HEK293T (cell line): ENCODE results near the gene CHCHD3.

Experiments
- ARNT ChIP-seq: fragments of 450-650 bp; IDR thresholded peaks from 2 replicates; pipeline ENCODE4 v1.6.1; 2017; ENCODE audit warnings: mild to moderate bottlenecking
- BHLHE40 ChIP-seq: fragments of 450-650 bp; IDR thresholded peaks from 2 replicates; pipeline ENCODE4 v1.6.1; 2016; ENCODE audit warnings: mild to moderate bottlenecking, moderate library complexity, borderline replicate concordance
- CTBP1 ChIP-seq: fragments of 450-650 bp; IDR thresholded peaks from 2 replicates; pipeline ENCODE4 v1.6.1; 2016; ENCODE audit warnings: borderline replicate concordance
- ELF4 ChIP-seq: fragments of 450-650 bp; IDR thresholded peaks from 2 replicates; pipeline ENCODE4 v1.6.1; 2017; ENCODE audit warnings: antibody characterized with exemption
- FOXM1 ChIP-seq: fragments of 450-650 bp; IDR thresholded peaks from 2 replicates; pipeline ENCODE4 v1.6.1; 2017; ENCODE audit warnings: mild to moderate bottlenecking, borderline replicate concordance
- HDGF ChIP-seq: fragments of 450-650 bp; IDR thresholded peaks from 2 replicates; pipeline ENCODE4 v1.6.1; 2017; ENCODE audit warnings: antibody characterized with exemption, borderline replicate concordance
- L3MBTL2 ChIP-seq: fragments of 450-650 bp; conservative IDR thresholded peaks from 2 replicates; pipeline ENCODE4 v1.6.1; 2016; ENCODE audit warnings: mild to moderate bottlenecking
- NFRKB ChIP-seq: fragments of 450-650 bp; IDR thresholded peaks from 2 replicates; pipeline ENCODE4 v1.6.1; 2016; ENCODE audit warnings: mild to moderate bottlenecking, moderate library complexity
- SP1 ChIP-seq: fragments of 450-650 bp; IDR thresholded peaks from 2 replicates; pipeline ENCODE4 v1.6.1; 2017
- SUZ12 ChIP-seq: fragments of 450-650 bp; IDR thresholded peaks from 2 replicates; pipeline ENCODE4 v1.6.1; 2016; ENCODE audit warnings: mild to moderate bottlenecking
- TARDBP ChIP-seq: fragments of 450-650 bp; IDR thresholded peaks from 2 replicates; pipeline ENCODE4 v1.6.1; 2016
- ZNF384 ChIP-seq: fragments of 450-650 bp; IDR thresholded peaks from 2 replicates; pipeline ENCODE4 v1.6.1; 2016

DNA sequence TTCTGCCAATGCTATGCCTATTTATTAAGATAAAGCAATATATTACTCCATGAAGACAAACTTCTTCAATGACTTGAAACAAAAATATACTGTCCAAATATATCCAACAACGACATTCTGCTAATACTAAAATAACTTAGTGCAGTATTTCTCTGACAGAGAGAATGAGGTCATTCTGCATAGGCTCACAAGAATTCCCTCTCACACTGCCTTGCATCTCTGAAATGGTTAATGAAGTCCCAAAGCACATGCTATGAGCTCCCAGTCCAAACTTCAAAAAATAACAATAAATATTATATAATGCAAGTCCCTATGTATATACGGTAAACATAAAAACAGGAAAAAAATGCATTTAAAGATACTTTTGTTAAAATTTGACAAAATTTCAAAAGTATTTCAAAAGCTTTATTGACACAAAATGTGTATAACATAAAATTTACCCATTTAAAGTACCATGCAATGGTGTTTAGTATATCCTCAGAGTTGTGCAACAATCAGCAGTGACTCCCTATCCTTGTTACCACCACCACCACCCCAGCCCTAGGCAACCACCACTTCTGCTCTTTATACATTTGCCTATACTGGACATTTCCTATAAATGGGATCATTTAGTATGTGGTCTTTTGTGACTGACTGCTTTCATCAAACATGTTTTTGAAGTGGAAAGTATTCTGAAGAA is 27.6 kb downstream of the CHCHD3 start:
- TF ChIP-seq ELF4 (no peak), FOXM1 (no peak), ARNT (no peak), ZNF384 (no peak), L3MBTL2 (no peak), TARDBP (no peak), SP1 (no peak), HDGF (no peak), BHLHE40 (no peak), CTBP1 (no peak), NFRKB (no peak), SUZ12 (no peak)
